ENCODE results near the gene RNF43. TPM values are rescaled to one million over a fixed set of nuclear protein-coding genes. Genes with fewer than 3 reads are reported as not detected.
A peak's percentile ranks its signal among the peaks of the same experiment; 100 is the strongest.

Gene RNF43
- total and polyA plus RNA-seq, 2 of the 13 experiments (the other 11 are each of a cell fraction or from before 2014, with no cell fraction given), result 31.0 to 53.4 TPM

DNA sequence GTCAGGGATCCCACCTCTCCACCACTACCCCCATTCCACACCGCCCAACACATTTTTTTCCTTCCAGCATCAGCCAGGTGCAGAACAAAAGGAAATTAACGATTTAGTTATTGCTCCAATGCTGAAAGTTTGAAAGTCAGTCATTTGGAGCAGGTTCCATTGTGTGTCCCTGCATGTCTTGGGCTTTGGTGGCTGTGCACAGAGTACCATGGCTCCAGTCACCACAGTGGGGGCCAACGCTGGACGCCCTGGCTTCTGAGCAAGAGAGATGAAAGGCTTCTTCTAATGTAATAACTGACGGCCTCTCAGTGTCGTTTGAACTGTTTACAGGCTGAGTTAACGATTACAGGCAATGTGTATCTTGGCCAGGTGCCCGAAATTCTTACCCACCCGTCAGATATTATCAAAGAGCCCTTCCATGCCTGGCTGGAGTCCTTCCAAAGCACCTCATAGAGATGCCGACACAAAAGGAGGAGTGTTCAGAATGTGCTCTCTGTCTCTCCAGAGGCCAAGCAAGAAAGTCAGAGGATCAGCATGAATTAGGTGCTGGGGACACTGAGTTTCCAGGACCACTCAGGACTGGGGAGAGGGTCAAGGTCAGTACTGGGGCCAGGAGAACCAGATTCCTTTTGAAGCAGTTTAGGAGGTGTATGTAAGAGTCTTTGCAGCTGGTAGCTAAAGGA is 25.9 kb downstream of the RNF43 start (continued):
- TF ChIP-seq, protein P1, sequence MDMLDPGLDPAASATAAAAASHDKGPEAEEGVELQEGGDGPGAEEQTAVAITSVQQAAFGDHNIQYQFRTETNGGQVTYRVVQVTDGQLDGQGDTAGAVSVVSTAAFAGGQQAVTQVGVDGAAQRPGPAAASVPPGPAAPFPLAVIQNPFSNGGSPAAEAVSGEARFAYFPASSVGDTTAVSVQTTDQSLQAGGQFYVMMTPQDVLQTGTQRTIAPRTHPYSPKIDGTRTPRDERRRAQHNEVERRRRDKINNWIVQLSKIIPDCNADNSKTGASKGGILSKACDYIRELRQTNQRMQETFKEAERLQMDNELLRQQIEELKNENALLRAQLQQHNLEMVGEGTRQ (IDR thresholded peaks at IDR 0.05; ENCODE audit: low read depth, low read length), result no peak
- TF ChIP-seq, protein P1 (CRISPR knock-in tag; IDR thresholded peaks at IDR 0.05; ENCODE audit: borderline replicate concordance), result no peak; the same call in 1 of the 2 replicates
- TF ChIP-seq, protein P2, sequence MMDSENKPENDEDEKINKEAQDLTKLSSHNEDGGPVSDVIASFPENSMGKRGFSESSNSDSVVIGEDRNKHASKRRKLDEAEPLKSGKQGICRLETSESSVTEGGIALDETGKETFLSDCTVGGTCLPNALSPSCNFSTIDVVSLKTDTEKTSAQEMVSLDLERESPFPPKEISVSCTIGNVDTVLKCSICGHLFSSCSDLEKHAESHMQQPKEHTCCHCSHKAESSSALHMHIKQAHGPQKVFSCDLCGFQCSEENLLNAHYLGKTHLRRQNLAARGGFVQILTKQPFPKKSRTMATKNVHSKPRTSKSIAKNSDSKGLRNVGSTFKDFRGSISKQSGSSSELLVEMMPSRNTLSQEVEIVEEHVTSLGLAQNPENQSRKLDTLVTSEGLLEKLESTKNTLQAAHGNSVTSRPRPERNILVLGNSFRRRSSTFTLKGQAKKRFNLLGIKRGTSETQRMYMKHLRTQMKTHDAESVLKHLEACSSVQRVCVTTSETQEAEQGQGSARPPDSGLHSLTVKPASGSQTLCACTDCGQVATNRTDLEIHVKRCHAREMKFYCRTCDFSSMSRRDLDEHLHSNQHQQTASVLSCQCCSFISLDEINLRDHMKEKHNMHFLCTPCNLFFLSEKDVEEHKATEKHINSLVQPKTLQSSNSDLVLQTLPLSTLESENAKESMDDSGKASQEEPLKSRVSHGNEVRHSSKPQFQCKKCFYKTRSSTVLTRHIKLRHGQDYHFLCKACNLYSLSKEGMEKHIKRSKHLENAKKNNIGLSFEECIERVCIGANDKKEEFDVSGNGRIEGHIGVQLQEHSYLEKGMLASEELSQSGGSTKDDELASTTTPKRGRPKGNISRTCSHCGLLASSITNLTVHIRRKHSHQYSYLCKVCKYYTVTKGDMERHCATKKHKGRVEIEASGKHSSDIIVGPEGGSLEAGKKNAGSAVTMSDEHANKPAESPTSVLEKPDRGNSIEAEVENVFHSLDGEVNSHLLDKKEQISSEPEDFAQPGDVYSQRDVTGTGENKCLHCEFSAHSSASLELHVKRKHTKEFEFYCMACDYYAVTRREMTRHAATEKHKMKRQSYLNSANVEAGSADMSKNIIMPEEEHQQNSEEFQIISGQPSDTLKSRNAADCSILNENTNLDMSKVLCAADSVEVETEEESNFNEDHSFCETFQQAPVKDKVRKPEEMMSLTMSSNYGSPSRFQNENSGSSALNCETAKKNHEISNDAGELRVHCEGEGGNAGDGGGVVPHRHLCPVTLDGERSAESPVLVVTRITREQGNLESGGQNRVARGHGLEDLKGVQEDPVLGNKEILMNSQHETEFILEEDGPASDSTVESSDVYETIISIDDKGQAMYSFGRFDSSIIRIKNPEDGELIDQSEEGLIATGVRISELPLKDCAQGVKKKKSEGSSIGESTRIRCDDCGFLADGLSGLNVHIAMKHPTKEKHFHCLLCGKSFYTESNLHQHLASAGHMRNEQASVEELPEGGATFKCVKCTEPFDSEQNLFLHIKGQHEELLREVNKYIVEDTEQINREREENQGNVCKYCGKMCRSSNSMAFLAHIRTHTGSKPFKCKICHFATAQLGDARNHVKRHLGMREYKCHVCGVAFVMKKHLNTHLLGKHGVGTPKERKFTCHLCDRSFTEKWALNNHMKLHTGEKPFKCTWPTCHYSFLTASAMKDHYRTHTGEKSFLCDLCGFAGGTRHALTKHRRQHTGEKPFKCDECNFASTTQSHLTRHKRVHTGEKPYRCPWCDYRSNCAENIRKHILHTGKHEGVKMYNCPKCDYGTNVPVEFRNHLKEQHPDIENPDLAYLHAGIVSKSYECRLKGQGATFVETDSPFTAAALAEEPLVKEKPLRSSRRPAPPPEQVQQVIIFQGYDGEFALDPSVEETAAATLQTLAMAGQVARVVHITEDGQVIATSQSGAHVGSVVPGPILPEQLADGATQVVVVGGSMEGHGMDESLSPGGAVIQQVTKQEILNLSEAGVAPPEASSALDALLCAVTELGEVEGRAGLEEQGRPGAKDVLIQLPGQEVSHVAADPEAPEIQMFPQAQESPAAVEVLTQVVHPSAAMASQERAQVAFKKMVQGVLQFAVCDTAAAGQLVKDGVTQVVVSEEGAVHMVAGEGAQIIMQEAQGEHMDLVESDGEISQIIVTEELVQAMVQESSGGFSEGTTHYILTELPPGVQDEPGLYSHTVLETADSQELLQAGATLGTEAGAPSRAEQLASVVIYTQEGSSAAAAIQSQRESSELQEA (CRISPR knock-in tag; IDR thresholded peaks at IDR 0.05; ENCODE audit: not compliant biosample characterization), result peak; percentile 27
- TF ChIP-seq, protein P3, sequence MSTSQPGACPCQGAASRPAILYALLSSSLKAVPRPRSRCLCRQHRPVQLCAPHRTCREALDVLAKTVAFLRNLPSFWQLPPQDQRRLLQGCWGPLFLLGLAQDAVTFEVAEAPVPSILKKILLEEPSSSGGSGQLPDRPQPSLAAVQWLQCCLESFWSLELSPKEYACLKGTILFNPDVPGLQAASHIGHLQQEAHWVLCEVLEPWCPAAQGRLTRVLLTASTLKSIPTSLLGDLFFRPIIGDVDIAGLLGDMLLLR (CRISPR knock-in tag; IDR thresholded peaks at IDR 0.05), result peak; percentile 88
- TF ChIP-seq JARID2 (CRISPR knock-in tag; IDR thresholded peaks at IDR 0.05; ENCODE audit: insufficient replicate concordance) (peak; percentile 96), ZNF543 (CRISPR knock-in tag; IDR thresholded peaks at IDR 0.05) (peak; percentile 97), PAF1 (CRISPR knock-in tag; IDR thresholded peaks at IDR 0.05) (0 out of 2 replicates have a peak, but pooled peaks have one; percentile 72), SIN3B (IDR thresholded peaks at IDR 0.05; ENCODE audit: low read length) (no peak)
